ENCODE measurements around the gene TRMT112.
"Not testable (repeated sequence)": the region's sequence is repeated elsewhere in the genome, so short reads cannot be mapped to it uniquely, and the experiment has no call there.

The TRMT112 gene

DNA sequence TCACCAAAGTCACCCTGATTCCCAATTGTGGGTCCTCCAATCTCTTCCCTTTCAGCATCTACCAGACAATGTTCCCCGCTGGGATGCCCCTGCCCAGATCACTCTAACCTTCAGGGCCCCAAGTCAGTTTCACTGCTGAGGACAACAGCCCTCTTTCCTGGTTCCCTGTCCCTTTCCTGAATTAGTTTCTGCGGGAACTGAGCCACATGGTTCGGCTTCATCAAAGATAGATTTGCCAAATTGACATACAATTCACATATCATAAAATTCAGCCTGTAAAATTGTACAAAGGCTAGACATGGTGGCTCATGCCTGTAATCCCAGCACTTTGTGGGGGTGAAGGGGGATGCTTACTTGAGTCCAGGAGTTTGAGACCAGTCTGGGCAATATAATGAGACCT is 10.6 kb upstream of the TRMT112 start:
- no peak for DNase-seq

- no peak for DNase-seq
Measured at GRCh38 chr11:64327375-64327774, 10.0 kb upstream of the TRMT112 start.

DNA sequence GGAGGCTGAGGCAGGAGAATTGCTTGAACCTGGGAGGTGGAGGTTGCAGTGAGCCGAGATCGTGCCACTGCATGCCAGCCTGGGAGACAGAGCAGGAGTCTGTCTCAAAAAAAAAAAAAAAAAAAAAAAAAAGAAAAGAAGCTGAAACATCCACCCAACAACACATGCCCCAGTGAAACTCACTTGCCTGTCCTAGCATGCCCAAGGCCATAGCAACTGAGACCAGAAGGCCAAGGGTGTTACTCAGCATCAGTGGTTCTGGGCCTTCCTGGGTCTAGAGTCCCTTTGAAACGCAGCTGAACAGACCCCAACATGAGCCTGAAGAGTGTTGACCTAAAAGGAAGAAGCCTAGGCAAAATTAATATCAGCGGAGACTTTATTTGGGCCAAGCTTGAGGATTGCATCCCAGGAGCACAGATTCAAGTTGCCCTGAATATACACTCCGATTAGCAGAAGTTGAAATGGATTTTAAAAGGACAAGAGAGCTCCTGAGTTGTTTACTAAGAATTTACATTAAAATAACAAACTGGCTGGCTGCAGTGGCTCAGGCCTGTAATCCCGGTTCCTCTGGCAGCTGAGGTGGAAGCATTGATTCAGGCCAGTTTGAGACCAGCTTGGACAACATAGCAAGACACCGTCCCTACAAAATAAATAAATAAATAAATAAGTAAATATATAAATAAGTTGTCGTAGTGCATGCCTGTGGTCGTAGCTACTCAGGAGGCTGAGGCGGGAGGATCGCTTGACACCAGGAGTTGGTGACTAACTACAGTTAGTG is 7.5 kb upstream of the TRMT112 start:
- no peak for DNase-seq

DNA sequence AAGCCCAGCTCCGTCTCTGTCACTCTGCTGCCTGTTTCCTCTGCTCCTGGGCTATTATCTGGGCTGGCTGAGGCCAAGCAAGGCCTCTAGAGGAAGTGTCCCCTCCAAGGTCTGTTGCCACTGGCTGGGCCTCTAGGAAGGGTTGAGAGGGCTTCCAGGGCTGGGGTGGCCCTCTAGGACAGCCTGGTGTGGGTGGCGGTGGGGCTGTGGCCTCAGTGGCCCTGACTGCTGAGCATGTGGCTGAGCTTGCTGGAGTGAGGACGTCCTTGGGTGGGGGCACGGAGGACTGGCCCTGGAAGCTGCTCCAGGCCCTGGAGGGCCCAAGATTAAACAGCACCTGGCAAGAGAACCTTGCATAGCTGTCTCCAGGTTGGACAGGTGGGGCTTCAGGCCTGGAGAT is 6.6 kb upstream of the TRMT112 start:
- DNase-seq: not testable (repeated sequence)

DNA sequence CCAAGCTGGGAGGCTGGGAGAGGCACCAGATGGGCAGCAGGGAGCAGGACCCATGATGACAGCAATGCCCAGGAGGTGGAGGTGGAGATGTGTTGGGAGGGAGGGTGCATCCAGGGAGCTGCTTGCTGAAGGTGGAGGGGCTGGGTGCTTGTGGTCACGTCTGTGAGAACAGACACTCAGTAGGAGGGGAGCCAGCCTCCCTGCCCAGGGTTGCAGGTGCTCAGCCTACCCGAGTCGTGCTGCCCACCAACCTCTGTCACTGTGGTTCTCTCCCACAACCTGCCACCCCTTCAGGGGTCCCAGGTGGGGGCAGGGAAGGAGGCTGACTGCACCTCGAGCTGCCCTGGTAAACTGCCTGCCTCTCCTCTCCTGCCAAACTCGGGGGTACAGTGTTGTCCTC is 6.0 kb upstream of the TRMT112 start:
- DNase-seq: no peak

DNA sequence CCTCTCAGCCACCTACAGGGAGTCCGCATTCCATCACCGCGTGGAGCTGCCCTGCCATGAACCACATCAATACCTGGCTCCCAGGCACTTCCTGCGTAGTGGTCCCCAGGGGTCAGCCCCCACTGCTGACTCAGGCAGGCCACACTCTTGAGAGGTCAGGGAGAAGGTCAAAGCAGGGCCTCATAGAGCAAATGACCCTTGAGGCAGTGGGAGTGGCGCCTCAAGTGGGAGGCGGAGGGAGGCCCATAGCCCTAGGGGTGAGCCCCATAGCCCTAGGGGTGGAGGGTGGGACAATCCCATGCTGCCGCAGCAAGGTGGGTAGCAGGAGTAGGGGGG is 5.5 kb upstream of the TRMT112 start:
- no peak for DNase-seq

DNA sequence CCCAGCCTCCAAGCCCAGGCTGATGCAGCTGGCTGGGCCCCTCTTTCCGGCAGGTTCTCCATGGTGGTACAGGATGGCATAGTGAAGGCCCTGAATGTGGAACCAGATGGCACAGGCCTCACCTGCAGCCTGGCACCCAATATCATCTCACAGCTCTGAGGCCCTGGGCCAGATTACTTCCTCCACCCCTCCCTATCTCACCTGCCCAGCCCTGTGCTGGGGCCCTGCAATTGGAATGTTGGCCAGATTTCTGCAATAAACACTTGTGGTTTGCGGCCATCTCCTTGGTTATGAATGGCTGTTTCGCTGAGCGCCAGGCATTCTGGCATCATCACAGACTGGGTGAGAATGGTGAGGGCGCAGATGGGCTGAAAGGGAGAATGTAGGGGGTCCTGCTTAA is 4.2 kb upstream of the TRMT112 start:
- no peak for DNase-seq

DNA sequence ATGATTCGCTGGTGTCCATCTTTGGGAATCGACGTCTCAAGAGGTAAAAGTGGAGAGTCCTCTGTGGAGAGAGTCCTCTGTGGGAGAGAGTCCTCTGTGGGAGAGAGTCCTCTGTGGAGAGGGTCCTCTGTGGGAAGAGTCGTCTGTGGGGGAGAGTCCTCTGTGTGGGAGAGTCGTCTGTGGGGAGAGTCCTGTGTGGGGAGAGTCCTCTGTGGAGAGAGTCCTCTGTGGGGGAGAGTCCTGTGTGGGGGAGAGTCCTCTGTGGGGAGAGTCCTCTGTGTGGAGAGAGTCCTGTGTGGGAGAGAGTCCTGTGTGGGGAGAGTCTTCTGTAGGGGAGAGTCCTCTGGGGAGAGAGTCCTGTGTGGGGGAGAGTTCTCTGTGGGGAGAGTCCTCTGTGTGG is 3.7 kb upstream of the TRMT112 start:
- no peak for DNase-seq

- DNase-seq: no peak
Measured at GRCh38 chr11:64320556-64320955, 3.2 kb upstream of the TRMT112 start.

GRCh38 chr11:64318766-64319761 is 1.7 kb upstream of the TRMT112 start:
- DNase-seq: no peak

- DNase-seq: peak; percentile 95
Measured at GRCh38 chr11:64317961-64318765, 804 bp upstream of the TRMT112 start, which contains the start of gene PRDX5. Gene PRDX5, plus strand, starts transcription at chr11:64318121. Its CDS starts 95 bp downstream, at chr11:64318216.

- DNase-seq: peak; percentile 39
Measured at GRCh38 chr11:64316672-64317324, 561 bp downstream of the TRMT112 start.

DNA sequence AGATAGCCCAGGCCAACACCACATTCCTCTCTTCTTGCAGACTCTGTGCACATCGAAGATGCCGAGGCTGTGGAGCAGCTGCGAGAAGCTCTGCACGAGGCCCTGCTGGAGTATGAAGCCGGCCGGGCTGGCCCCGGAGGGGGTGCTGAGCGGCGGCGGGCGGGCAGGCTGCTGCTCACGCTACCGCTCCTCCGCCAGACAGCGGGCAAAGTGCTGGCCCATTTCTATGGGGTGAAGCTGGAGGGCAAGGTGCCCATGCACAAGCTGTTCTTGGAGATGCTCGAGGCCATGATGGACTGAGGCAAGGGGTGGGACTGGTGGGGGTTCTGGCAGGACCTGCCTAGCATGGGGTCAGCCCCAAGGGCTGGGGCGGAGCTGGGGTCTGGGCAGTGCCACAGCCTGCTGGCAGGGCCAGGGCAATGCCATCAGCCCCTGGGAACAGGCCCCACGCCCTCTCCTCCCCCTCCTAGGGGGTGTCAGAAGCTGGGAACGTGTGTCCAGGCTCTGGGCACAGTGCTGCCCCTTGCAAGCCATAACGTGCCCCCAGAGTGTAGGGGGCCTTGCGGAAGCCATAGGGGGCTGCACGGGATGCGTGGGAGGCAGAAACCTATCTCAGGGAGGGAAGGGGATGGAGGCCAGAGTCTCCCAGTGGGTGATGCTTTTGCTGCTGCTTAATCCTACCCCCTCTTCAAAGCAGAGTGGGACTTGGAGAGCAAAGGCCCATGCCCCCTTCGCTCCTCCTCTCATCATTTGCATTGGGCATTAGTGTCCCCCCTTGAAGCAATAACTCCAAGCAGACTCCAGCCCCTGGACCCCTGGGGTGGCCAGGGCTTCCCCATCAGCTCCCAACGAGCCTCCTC is 1.5 kb downstream of the TRMT112 start:
- DNase-seq: not testable (repeated sequence)

DNA sequence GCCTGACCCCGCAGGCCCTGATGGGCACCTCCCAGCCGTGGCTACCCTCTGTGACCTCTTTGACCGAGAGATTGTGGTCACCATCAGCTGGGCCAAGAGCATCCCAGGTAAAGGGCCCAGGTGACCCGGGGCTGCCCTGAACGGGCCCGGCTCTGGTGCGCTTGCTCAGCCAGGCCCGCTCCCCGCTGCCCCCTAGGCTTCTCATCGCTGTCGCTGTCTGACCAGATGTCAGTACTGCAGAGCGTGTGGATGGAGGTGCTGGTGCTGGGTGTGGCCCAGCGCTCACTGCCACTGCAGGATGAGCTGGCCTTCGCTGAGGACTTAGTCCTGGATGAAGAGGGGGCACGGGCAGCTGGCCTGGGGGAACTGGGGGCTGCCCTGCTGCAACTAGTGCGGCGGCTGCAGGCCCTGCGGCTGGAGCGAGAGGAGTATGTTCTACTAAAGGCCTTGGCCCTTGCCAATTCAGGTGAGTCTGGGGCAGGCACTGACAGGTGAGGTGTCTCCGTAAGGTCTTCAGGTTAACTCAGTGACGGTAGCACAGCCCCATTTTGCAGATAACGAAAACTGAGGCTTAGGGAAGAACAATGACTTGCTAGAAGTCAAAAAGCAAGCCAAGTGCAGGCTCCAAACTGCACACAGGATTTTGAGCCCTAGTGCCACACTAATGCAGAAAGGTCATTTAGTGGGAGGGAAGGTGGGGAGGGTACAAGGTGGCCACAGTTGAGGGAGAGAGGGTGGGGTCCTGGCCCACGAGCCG is 2.4 kb downstream of the TRMT112 start:
- no peak for DNase-seq

GRCh38 chr11:64314146-64314804 is 3.1 kb downstream of the TRMT112 start:
- DNase-seq: no peak

- no peak for DNase-seq
Measured at GRCh38 chr11:64313491-64314145, 3.7 kb downstream of the TRMT112 start.

DNA sequence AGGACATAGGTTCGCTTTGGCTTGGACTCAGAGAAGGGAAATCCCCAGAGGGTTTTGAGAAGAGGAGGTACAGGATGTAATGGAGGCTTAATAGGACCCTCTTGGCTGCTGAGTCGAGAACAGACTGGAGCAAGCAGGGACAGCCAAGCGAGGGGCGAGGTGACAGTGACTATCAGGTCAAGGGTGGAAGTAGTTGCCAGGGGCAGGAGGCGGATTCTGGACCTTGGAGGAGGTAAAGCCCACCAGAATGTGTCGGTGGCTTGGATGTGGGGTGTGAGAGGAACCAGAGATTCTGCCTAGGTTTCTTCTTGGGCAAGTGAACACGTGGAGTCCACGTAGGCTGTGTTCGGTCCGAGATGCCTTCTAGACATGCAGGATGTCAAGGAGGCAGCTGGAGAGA is 4.4 kb downstream of the TRMT112 start:
- DNase-seq: no peak

DNA sequence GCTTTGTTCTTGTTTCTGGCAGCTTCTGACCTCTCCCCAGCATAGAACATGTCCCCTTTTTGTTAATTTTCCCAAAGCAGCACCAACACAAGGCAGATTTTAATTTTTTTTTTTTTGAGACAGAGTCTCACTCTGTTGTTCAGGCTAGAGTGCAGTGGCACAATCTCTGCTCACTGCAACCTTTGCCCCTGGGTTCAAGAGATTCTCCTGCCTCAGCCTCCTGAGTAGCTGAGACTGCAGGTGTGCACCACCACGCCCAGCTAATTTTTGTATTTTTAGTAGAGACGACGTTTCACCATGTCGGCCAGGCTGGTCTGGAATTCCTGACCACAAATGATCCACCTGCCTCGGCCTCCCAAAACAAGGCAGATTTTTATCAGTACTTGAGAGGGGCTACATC is 9.6 kb downstream of the TRMT112 start:
- not testable (repeated sequence) for DNase-seq

DNA sequence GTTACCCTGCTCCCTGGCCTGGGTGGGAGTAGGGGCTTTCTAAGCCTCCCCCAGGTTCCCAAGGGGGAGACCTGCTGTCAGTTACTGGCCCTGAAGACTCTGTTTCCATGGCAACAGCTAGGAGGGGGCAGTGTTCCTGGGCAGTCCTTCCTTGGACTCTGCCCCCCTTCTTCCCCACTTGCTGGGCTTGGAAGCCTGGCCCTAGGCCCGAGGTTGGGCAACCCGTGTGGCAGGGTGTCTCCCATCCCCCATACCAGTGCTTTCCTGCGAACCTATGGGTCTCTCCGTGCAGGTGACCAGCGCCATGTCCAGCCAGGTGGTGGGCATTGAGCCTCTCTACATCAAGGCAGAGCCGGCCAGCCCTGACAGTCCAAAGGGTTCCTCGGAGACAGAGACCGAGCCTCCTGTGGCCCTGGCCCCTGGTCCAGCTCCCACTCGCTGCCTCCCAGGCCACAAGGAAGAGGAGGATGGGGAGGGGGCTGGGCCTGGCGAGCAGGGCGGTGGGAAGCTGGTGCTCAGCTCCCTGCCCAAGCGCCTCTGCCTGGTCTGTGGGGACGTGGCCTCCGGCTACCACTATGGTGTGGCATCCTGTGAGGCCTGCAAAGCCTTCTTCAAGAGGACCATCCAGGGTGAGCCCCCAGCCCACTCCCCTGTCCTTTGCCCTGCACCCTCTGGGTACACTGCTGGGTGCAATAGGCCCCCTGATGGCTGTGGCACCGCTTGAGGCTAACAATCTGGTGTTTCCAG is 10.3 kb downstream of the TRMT112 start:
- DNase-seq: no peak
